ENCODE data around the gene GLRA3.
"Not testable (repeated sequence)": the region's sequence is repeated elsewhere in the genome, so short reads cannot be mapped to it uniquely, and the experiment has no call there.

Gene GLRA3

GRCh38 chr4:174828845-174829701 is at the start of gene GLRA3:
GLRA3 (minus strand) TSS chr4:174829247; CDS start chr4:174828811, 436 bp downstream.
- no peak for DNase-seq (ENCODE audit: low read depth in 2 of 2)

DNA sequence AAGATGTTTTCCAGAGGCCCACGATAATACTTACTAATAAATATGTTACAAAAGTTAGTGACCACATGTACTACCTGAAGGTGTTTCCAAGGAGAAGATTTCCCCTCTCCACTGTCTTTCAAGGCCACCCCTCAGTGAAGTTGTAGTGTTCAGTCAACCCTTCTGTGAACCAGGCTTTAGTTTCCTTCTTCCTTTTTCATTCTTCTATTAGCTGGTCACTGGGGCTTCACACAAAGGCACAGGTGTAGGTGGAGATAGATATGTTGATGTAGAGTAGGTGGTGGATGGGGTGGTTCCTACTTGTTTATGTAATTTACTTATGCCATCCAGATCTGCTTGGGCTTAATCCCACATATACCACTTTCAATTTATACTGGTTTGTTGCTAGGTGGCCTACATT is 45.9 kb upstream of the GLRA3 start:
- DNase-seq (ENCODE audit: low read depth in 2 of 2), result no peak

DNA sequence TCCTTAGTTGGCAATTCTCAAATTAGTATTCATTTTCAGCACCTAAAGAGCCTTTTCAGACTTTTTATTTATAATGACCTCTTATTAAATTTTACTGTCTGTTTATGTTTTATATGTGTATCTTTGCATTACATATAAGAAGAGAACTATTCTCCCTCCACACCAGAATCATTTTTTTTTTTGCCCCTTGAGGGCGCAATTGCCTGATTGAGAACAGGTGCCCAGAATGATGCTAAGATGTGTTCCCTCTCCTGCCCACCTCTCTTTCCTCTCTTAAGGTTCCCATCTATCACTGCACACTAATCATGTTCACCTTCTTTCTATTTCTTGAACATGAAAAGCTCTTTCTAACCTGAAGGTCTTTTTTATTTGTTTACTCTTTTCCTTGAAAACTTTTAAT is 44.9 kb upstream of the GLRA3 start:
- DNase-seq (ENCODE audit: low read depth in 2 of 2), result no peak

DNA sequence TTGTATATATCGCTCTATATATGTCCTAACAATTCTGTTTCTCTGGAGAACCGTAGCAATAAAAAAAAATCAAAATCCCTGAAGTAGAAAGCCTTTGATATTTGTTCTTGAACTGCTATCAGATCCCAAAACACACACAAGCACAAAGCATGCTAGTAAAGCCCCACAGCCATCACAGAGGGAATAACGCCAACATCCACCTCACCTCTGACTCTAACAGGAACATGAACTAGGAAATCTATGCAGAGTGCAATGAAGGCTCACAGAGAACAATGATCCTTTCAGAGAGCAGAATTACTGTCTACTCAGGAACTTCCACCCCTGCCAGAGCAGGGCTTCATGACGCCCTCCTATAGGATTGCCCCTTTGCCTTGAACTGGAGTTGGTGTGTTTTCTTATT is 44.1 kb upstream of the GLRA3 start:
- DNase-seq (ENCODE audit: low read depth in 2 of 2), result not testable (repeated sequence)

GRCh38 chr4:174871407-174871806 is 42.4 kb upstream of the GLRA3 start:
- DNase-seq (ENCODE audit: low read depth in 2 of 2), result no peak

DNA sequence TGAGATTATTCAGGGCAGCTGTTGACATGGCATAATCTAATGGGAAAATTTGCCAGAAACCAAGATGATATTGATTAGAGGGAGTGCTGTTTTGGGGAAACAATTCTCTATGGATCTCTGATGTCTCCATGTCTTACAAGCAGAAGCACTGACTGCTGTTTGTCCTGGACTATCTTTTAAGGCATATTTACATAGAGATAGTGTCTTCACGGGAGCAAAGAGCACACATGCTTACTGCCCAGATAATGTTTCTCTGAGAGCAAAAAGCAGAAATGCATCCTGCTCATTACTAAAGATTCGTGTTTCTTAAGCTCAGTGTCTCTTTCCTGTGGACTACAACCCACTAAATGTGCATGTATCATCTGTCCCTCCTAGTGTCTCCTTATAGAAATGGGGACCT is 41.3 kb upstream of the GLRA3 start:
- DNase-seq (ENCODE audit: low read depth in 2 of 2), result no peak

- DNase-seq (ENCODE audit: low read depth in 2 of 2), result no peak
Measured at GRCh38 chr4:174869339-174869738, 40.3 kb upstream of the GLRA3 start.

DNA sequence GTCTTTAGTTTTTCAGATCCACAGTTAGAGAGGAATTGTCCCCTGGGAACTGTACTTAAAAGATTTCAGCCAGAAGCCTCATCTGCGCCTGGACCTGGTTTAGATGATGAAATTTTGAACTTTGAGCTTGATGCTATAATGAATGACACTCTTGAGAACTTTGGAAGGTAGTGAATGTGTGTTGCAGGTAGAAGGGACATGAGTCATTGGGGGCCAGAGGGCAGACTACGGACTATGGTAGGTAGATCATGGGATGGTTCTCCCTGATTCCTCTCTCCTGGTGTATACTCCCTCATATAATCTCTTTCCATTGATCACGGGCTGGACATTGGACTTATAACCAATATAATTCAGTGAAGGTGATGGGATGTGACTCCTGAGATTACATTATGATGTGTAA is 38.9 kb upstream of the GLRA3 start:
- no peak for DNase-seq (ENCODE audit: low read depth in 2 of 2)

DNA sequence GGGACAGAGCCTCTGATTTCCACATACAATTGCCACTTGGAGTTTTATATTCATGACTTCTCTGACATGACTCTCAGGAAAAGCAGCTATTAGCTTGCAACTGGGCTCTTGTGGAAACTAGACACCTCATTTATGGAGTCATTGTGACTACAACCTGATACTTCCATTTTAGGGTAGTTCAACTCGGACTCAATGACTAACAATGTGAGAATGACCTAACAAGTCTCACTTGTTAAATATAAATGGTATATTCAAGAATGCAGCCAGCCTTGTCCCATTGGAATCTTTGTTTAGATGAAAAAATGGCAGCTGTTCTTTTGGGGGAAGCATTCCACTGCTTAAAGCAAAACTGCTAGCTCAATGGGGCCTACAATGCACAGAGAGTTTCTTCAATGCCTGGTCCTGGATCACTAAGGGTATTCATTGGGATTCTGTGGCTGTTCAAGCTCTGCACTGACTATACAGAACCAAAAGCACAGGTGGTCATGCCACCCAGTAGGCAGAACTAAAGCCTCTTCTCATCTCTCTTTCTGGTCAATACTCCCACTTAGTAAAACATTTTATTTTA is 36.5 kb upstream of the GLRA3 start:
- no peak for DNase-seq (ENCODE audit: low read depth in 2 of 2)

- no peak for DNase-seq (ENCODE audit: low read depth in 2 of 2)
Measured at GRCh38 chr4:174864031-174864430, 35.0 kb upstream of the GLRA3 start.

DNA sequence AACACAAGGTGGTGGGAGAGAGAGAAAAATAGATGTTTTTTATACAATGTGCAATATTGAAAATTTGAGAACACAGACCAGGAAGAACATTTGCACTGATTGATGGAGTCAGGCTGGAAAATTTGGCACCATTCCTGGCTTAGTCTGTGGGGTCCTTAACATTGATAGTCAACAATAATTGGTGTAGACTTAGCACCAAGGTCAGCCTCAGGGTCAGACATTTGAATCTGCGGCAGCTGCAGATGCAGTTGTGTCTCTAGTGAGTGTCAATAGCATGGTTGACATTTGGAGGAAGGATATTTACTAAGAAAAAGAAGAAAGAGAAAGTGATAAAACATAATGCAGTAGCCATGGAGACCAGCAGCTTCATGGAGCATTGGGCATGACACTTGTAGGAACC is 31.5 kb upstream of the GLRA3 start:
- no peak for DNase-seq (ENCODE audit: low read depth in 2 of 2)

- DNase-seq (ENCODE audit: low read depth in 2 of 2), result no peak
Measured at GRCh38 chr4:174859904-174860303, 30.9 kb upstream of the GLRA3 start.

DNA sequence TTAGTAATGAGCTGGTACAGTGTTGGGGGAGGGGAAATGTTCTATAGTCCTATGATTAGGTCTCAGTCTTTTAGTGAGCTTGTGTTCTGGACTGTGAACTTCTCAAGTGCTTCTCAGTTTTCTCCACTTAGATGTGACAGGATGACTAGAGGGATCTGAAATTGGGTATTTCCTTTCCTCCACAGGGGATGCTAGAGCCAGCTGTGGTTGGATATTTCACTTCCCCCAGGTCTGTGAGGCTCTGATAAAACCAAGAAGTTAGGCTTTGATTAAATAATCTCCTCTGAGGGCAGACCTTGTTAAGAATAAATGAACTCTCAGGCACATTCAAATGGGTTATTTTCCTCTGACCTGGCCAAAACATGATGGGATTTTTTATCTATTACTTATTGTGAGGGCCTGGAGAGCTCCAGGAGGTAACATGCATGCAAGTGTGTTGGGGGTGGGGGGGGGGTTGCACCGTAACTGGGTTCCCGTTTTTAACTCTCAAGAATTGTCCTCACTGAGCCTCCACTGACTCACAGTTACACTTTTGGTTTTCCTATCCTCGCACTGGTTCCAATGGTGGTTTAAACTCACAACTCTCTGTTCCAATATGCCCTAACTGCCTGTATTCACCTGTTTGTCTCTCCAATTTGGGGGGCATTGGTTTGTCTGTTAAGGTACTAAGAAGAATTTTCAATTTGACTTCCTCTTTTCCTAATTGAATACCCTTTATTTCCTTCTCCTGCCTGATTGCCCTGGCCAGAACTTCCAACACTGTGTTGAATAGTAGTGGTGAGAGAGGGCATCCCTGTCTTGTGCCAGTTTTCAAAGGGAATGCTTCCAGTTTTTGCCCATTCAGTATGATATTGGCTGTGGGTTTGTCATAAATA is 28.1 kb upstream of the GLRA3 start:
- no peak for DNase-seq (ENCODE audit: low read depth in 2 of 2)

DNA sequence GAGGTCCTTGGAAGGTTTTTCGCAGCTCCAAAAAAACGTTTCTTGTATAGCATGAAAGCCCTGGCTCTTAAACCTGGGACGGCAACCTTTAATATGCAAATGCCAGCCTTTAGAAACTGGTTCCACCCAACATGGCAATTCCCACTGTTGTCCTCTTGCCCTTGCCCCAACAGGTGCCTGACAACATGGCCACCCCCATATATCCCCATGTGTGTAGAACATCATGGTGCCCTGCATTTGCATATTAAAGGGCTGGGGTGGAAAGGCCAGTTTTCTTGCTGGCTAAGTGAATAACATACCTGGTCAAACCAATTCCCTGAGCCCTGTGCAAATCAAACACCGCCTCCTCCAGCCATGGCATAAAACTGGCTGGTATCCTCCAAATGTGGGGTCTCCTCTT is 26.0 kb upstream of the GLRA3 start:
- no peak for DNase-seq (ENCODE audit: low read depth in 2 of 2)

GRCh38 chr4:174853629-174854028 is 24.6 kb upstream of the GLRA3 start:
- no peak for DNase-seq (ENCODE audit: low read depth in 2 of 2)

GRCh38 chr4:174848596-174848995 is 19.5 kb upstream of the GLRA3 start:
- DNase-seq (ENCODE audit: low read depth in 2 of 2), result no peak

DNA sequence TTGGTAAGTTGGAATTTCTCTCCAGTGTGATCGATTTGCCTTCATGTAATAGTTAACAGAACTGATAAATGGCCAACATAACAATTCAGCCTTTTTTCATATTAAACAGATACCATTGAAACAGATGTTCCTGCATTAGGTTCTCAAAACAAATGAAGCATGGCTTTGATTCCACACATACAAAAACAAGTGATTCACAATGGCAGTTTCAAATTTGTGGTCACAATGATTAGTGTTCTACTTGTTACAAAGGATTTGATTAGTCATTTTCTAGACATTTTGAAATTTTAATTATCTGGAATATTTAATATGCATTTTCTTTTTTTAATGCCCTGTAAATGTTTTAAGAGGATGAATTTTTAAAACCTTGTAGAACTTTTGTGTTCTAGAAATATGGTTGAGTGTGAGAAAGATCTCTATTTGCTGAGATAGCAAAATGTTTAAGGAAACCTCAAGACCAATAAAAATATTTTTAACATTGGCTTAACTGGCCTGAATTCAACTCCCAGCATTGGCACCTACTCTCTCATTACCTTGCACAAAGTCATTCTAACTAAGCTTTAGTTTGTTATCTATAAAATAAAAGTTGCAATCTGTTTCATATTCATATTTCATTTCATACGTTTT is 18.9 kb upstream of the GLRA3 start:
- DNase-seq (ENCODE audit: low read depth in 2 of 2), result no peak

DNA sequence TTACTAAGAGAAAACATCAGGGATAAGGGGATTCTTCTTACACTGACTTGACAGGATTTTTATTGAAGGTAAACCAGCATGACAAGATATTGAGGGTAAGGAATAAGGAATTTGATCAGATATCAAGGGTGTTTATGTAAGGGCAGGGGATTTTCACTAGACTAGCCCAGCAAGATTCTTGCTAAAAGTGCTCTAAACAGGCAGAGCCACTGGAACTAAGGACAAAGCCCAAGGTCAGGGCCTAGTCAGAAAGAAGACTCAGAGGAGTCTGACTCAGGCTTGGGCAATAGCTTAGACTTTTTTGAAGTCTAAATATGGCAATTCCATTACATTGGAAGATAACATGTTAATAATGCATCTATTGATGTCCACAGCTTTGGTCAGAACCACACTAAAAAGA is 6.5 kb upstream of the GLRA3 start:
- no peak for DNase-seq (ENCODE audit: low read depth in 2 of 2)

GRCh38 chr4:174834477-174834876 is 5.4 kb upstream of the GLRA3 start:
- DNase-seq (ENCODE audit: low read depth in 2 of 2), result no peak

GRCh38 chr4:174826660-174827059 is 2.4 kb downstream of the GLRA3 start:
- DNase-seq (ENCODE audit: low read depth in 2 of 2), result no peak

GRCh38 chr4:174815282-174815681 is 13.8 kb downstream of the GLRA3 start:
- DNase-seq (ENCODE audit: low read depth in 2 of 2), result no peak

DNA sequence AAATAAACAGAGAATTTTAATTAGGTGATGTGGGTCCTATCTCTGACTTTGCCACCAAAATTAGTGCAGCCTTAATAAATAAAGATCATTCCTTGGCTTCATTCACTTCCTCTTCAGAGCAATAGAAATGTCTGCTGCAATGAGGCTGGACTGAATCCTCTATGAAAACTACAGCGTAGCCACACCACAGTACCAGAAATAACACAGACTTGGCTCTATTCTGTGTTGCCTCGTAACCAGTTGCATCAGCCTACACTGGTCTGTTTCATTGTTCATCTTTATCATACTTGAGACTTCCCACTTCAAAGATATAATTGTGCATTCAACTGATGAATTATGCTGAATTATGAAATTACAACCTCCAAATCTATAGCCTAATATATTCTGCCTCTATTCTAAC is 15.8 kb downstream of the GLRA3 start:
- DNase-seq (ENCODE audit: low read depth in 2 of 2), result no peak

All from stimulated activated CD4-positive, alpha-beta T cell treated with anti-CD3 and anti-CD28 coated beads, Interleukin-15, amount 100 ng/mL, for 48 hours (primary cell).